Activated naive CD4-positive, alpha-beta T cell treated with anti-CD3 and anti-CD28 coated beads, Interleukin-2, amount 50 U/mL, for 72 hours (primary cell): ENCODE measurements around the gene STK35. TPM values are rescaled to one million over a fixed set of nuclear protein-coding genes. Genes with fewer than 3 reads are reported as not detected.
"Not testable (repeated sequence)": the region's sequence is repeated elsewhere in the genome, so short reads cannot be mapped to it uniquely, and the experiment has no call there.

Experiments
- ATAC-seq, 2 donors: fragments of 150-1000 bp; cut with Tn5 transposase; 2 replicates each; pipeline ENCODE4 v1.10.0; 2021; ENCODE audit warnings: mild to moderate bottlenecking in 2 of 2, moderate library complexity in 2 of 2
- DNase-seq, 2 donors: peaks; one replicate each; pipeline ENCODE4 v3.0.0; 2021 to 2022; ENCODE audit warnings: low spot score in 2 of 2
- H3K27ac Mint-ChIP-seq, 2 donors: one replicate each; pipeline ENCODE4 v1.8.0; 2022; ENCODE audit warnings: mild to moderate bottlenecking in 2 of 2, mixed read lengths in 2 of 2
- H3K36me3 Mint-ChIP-seq, 2 donors: one replicate each; pipeline ENCODE4 v1.8.0; 2022; ENCODE audit warnings: mixed read lengths in 2 of 2
- H3K9me3 Mint-ChIP-seq, 2 donors: one replicate each; pipeline ENCODE4 v1.8.0; 2022; ENCODE audit warnings: mixed read lengths in 2 of 2
- total RNA-seq, 2 donors: library from RNA; stranded (reverse); gene quantifications; one replicate each; pipeline ENCODE4 v1.2.3, GENCODE V29; 2022

STK35 gene
- total RNA-seq, 2 donors from 2014 or later, result 23.5 to 23.8 TPM

- ATAC-seq (no peak), DNase-seq (peak in 1 of 2 donors; percentile 31)
- no peaks in the 10 kb centered on the region for H3K9me3 Mint-ChIP-seq
- no peaks in the 10 kb centered on the region for H3K36me3 Mint-ChIP-seq
- peak overlapping the region in 1 of 2 donors; percentile 87 for H3K27ac Mint-ChIP-seq
Observed at GRCh38 chr20:2163757-2164156, 62.1 kb downstream of the STK35 start.

DNA sequence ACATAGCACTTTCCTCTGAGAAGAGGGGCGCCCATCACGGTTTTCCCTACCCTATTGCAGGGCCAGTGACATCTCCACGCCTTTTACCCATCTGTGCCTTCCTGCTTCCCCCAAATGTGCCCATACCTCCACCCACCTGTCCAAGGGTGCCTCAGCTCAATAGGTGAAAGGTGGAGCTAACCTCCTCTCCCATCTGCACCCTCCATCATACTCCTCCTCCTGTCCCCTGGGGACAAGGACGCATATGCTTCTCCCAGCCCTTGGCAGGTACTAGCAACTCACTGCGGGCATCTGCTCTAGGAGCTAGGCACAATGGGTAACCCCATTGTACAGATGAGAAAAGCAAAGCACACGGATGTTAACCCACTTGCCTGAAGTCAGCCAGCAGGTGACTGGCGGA, 62.8 kb downstream of the STK35 start:
- peak in 1 of 2 donors; percentile 47 for DNase-seq
- Mint-ChIP-seq H3K27ac (no peak overlapping the region), H3K9me3 (no peaks in the 10 kb centered on the region), H3K36me3 (no peaks in the 10 kb centered on the region)
- ATAC-seq, result no peak

- DNase-seq (peak in 1 of 2 donors; percentile 30), ATAC-seq (no peak)
- no peak overlapping the region for H3K27ac Mint-ChIP-seq
- no peaks in the 10 kb centered on the region for H3K9me3 Mint-ChIP-seq
- H3K36me3 Mint-ChIP-seq, result no peaks in the 10 kb centered on the region
Observed at GRCh38 chr20:2164966-2165365, 63.3 kb downstream of the STK35 start.

GRCh38 chr20:2165871-2166270, 64.2 kb downstream of the STK35 start:
- DNase-seq (peak in 1 of 2 donors; percentile 14), ATAC-seq (no peak)
- H3K36me3 Mint-ChIP-seq, result no peaks in the 10 kb centered on the region
- no peak overlapping the region for H3K27ac Mint-ChIP-seq
- no peaks in the 10 kb centered on the region for H3K9me3 Mint-ChIP-seq

- no peak overlapping the region for H3K27ac Mint-ChIP-seq
Observed at GRCh38 chr20:2167112-2167511, 65.5 kb downstream of the STK35 start.

DNA sequence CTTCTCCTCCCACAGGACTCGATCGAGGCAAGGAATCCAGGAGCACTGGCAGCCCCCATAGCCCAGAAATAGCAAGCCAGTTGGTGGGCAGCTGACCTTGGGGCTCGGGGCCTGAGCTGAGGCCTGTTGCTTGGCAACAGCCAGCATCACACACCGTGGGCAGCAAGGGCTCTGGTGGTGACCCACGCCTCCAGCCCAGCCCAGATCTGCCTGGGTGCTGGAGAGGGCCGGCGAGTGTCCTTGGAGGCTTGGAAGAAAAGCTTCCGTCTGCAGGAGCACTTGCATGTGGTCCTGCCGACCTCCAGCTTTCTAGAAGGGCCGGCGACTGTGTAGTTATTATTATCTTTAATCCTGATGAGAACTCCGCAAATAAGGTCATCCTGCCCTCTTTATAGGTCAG, 67.3 kb downstream of the STK35 start:
- no peaks in the 10 kb centered on the region for H3K9me3 Mint-ChIP-seq

More at GRCh38 chr20:2167112-2167511, 65.5 kb downstream of the STK35 start:
- Mint-ChIP-seq H3K36me3 (no peaks in the 10 kb centered on the region), H3K9me3 (no peaks in the 10 kb centered on the region)
- DNase-seq (peak in 1 of 2 donors; percentile 16), ATAC-seq (no peak)

GRCh38 chr20:2169456-2170088, 67.9 kb downstream of the STK35 start:
- no peak for DNase-seq
- Mint-ChIP-seq H3K36me3 (no peaks in the 10 kb centered on the region), H3K27ac (no peak overlapping the region)

More for the DNA sequence above, 67.3 kb downstream of the STK35 start:
- no peak for ATAC-seq
- no peak overlapping the region for H3K27ac Mint-ChIP-seq
- no peaks in the 10 kb centered on the region for H3K36me3 Mint-ChIP-seq
- no peak for DNase-seq

GRCh38 chr20:2170404-2170803, 68.8 kb downstream of the STK35 start:
- no peak for ATAC-seq
- H3K9me3 Mint-ChIP-seq, result no peaks in the 10 kb centered on the region
- no peak for DNase-seq
- H3K27ac Mint-ChIP-seq, result no peak overlapping the region
- H3K36me3 Mint-ChIP-seq, result no peaks in the 10 kb centered on the region

More at GRCh38 chr20:2169456-2170088, 67.9 kb downstream of the STK35 start:
- H3K9me3 Mint-ChIP-seq, result no peaks in the 10 kb centered on the region
- ATAC-seq, result no peak

GRCh38 chr20:2171266-2171790, 69.7 kb downstream of the STK35 start:
- ATAC-seq (no peak), DNase-seq (peak in 1 of 2 donors; percentile 31)
- no peaks in the 10 kb centered on the region for H3K9me3 Mint-ChIP-seq
- no peak overlapping the region for H3K27ac Mint-ChIP-seq
- no peaks in the 10 kb centered on the region for H3K36me3 Mint-ChIP-seq

DNA sequence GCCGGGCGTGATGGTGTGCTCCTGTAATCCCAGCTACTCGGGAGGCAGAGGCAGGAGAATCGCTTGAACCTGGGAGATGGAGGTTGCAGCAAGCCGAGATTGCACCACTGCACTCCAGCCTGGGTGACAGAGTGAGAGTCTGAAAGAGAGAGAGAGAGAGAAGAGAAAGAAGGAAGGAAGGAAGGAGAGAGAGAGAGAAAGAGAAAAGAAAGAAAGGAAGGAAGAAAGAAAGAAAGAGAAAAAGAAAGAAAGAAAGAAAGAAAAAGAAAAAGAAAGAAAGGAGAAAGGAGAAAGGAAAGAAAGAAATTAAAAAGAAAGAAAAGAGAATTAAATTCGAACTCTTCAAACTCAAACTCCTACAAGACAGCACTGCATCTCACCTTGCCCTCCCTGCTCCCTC, 70.2 kb downstream of the STK35 start:
- H3K36me3 Mint-ChIP-seq, ATAC-seq, H3K27ac Mint-ChIP-seq, H3K9me3 Mint-ChIP-seq: not testable (repeated sequence)
- peak in 1 of 2 donors; percentile 7 for DNase-seq

DNA sequence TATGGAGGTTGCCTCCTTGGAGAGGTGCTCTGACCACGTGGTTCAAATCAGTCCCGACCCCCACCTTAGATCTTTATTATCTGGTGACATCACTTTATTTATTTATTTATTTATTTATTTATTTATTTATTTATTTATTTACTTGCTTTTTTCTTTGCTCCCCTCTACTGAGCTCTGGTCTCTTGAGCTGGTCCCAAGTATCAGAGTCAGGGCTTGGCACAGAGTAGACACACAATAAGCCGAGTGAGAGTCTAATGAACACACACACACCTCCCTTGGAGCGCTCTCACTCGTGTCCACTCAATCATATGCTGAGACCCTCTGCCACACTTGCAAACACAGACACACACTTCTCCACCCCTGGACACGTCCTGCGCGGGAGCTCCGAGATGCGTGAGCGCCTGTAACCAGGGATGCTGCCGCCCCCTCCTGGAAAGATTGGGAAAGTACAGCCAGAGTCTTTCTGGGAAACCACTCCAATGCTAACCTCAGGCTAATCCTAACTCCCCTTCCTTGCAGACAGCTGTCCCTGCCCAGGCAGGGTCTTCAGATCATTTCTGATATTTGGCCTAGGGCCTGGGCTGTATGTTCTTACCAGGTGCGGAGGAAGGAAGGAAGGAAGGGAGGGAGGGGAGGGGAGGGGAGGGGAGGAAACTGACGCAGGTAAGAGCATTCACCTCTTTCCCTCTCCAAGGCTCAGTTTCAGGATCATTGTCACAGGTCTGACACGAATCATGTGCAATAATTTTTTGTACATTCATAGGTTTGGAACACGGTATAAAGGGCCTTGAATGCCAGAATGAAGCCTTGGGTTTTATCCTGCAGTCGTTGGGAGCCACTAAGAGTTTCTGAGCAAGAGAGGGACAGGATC, 70.9 kb downstream of the STK35 start:
- DNase-seq (peak; percentile 66 to 74), ATAC-seq (peak; percentile 62 to 73)
- H3K27ac Mint-ChIP-seq, result no peak overlapping the region
- no peaks in the 10 kb centered on the region for H3K36me3 Mint-ChIP-seq
- no peaks in the 10 kb centered on the region for H3K9me3 Mint-ChIP-seq

GRCh38 chr20:2173186-2173585, 71.6 kb downstream of the STK35 start:
- no peaks in the 10 kb centered on the region for H3K36me3 Mint-ChIP-seq
- DNase-seq (peak in 1 of 2 donors; percentile 51), ATAC-seq (no peak)
- no peaks in the 10 kb centered on the region for H3K9me3 Mint-ChIP-seq
- H3K27ac Mint-ChIP-seq, result no peak overlapping the region

DNA sequence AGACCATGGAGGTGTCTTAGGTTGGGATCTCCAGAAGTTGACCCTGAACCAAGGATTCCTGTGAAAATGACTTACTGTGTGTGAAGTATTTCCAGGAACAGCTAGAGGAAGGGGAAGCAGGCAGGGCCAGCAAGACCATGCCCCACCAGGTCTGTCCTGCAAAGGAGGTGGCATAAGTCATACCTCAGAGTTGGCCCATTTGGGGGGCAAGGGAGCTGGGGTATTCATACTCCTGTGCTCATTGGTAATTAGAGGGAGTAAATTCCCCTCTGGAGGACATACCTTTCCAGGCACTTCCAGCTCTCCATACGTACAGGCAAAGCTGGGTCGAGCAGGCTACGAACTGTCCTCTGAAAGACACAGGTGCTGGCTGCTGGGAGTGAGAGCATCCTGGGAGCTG, 72.4 kb downstream of the STK35 start:
- DNase-seq (no peak), ATAC-seq (no peak)
- no peaks in the 10 kb centered on the region for H3K9me3 Mint-ChIP-seq
- H3K36me3 Mint-ChIP-seq, result no peaks in the 10 kb centered on the region
- H3K27ac Mint-ChIP-seq, result no peak overlapping the region

- Mint-ChIP-seq H3K9me3 (no peaks in the 10 kb centered on the region), H3K27ac (no peak overlapping the region)
- no peak for ATAC-seq
Observed at GRCh38 chr20:2176946-2177345, 75.3 kb downstream of the STK35 start.

GRCh38 chr20:2178318-2179232, 76.9 kb downstream of the STK35 start:
- ATAC-seq, result no peak
- Mint-ChIP-seq H3K36me3 (no peaks in the 10 kb centered on the region), H3K27ac (no peak overlapping the region), H3K9me3 (no peaks in the 10 kb centered on the region)
- DNase-seq, result no peak

More at GRCh38 chr20:2176946-2177345, 75.3 kb downstream of the STK35 start:
- H3K36me3 Mint-ChIP-seq, result no peaks in the 10 kb centered on the region
- peak in 1 of 2 donors; percentile 26 for DNase-seq

GRCh38 chr20:2179233-2179580, 77.6 kb downstream of the STK35 start:
- DNase-seq (no peak), ATAC-seq (no peak)
- Mint-ChIP-seq H3K27ac (no peak overlapping the region), H3K36me3 (no peaks in the 10 kb centered on the region), H3K9me3 (no peaks in the 10 kb centered on the region)
